CD4-positive, alpha-beta T cell (primary cell): ENCODE results near the gene CLRN1. TPM values are rescaled to one million over a fixed set of nuclear protein-coding genes. Genes with fewer than 3 reads are reported as not detected.

ENCODE experiments used
- ATAC-seq: fragments of 200-7000 bp; cut with Tn5 transposase; one replicate; pipeline ENCODE4 v1.10.0; 2022; ENCODE audit warnings: mild to moderate bottlenecking; ENCODE audit not compliant: poor library complexity
- CTCF ChIA-PET: fragments of 350-600 bp; sonication (Branson Sonifier 250); formaldehyde crosslinking; loops from one replicate; lab custom pipeline; 2021; ENCODE audit warnings: antibody characterized with exemption, inconsistent platforms; lab: Charles Lee
- POLR2A ChIA-PET: fragments of 350-600 bp; sonication (Branson Sonifier 250); formaldehyde crosslinking; loops from one replicate; lab custom pipeline; 2021; ENCODE audit warnings: antibody characterized with exemption, inconsistent platforms; lab: Charles Lee
- DNase-seq, 14 experiments: peaks; one replicate each; pipeline ENCODE4 v3.0.0-alpha.2; 2013 to 2020; ENCODE audit warnings: mixed read lengths in 2 of 14
- H3K27ac ChIP-seq, 2 donors: one replicate each; pipeline versions ENCODE4 v1.5.1 to v1.7.0; 2013; ENCODE audit warnings: low read length in 2 of 2, low read depth in 1 of 2, mild to moderate bottlenecking in 1 of 2
- H3K27me3 ChIP-seq, 2 experiments: 1 replicate in 1 of 2; 2 replicates in 1 of 2; pipeline versions ENCODE4 v1.6.1 to v1.7.0; 2013; ENCODE audit warnings: low read length in 2 of 2, control low read depth in 1 of 2, mild to moderate bottlenecking in 1 of 2, moderate library complexity in 1 of 2; ENCODE audit not compliant: insufficient read depth in 2 of 2, control insufficient read depth in 1 of 2
- H3K36me3 ChIP-seq: one replicate; pipeline ENCODE4 v1.6.1; 2013; ENCODE audit warnings: low read length, control low read depth; ENCODE audit not compliant: insufficient read depth
- H3K4me1 ChIP-seq: one replicate; pipeline ENCODE4 v1.6.1; 2013; ENCODE audit warnings: low read length, control low read depth; ENCODE audit not compliant: insufficient read depth
- H3K4me3 ChIP-seq: one replicate; pipeline ENCODE4 v1.5.1; 2013; ENCODE audit warnings: mild to moderate bottlenecking, low read length, moderate library complexity
- H3K9me3 ChIP-seq, 2 experiments: 1 replicate in 1 of 2; 2 replicates in 1 of 2; pipeline versions ENCODE4 v1.6.1 to v1.7.0; 2013; ENCODE audit warnings: low read length in 2 of 2, mild to moderate bottlenecking in 2 of 2, control low read depth in 1 of 2, moderate library complexity in 1 of 2; ENCODE audit not compliant: control insufficient read depth in 1 of 2, insufficient read depth in 1 of 2
- H3K27ac Mint-ChIP-seq: one replicate; pipeline ENCODE4 v1.8.0; 2020; ENCODE audit warnings: mixed read lengths
- H3K27me3 Mint-ChIP-seq: one replicate; pipeline ENCODE4 v1.8.0; 2021; ENCODE audit warnings: mixed read lengths
- H3K36me3 Mint-ChIP-seq: one replicate; pipeline ENCODE4 v1.8.0; 2021; ENCODE audit warnings: low read depth, mixed read lengths
- H3K4me1 Mint-ChIP-seq: one replicate; pipeline ENCODE4 v1.8.0; 2021; ENCODE audit warnings: low read depth, mixed read lengths
- H3K4me3 Mint-ChIP-seq: one replicate; pipeline ENCODE4 v1.8.0; 2020; ENCODE audit warnings: mild to moderate bottlenecking, mixed read lengths
- H3K9me3 Mint-ChIP-seq: one replicate; pipeline ENCODE4 v1.8.0; 2020; ENCODE audit warnings: mixed read lengths
- CTCF ChIP-seq: fragments of 200-600 bp; IDR thresholded peaks from one replicate; pipeline ENCODE4 v1.8.0; 2022; ENCODE audit warnings: antibody characterized with exemption, mild to moderate bottlenecking
- intact Hi-C, 2 experiments: fragments of 100-400 bp; cut with DNase I in 1 of 2; cut with micrococcal nuclease in 1 of 2; formaldehyde crosslinking; loops; one replicate each; pipeline versions ENCODE4 v1.15.1 to v1.9.0; 2023 to 2025; cut with DNase I, micrococcal nuclease
- total RNA-seq, 174 experiments: library from RNA in 2 of 174; stranded (reverse) in 2 of 174; gene quantifications; one replicate each; pipeline ENCODE4 v1.2.3 and lab custom pipeline; 2021 to 2026

Gene CLRN1
- total RNA-seq, 2 experiments from 2014 or later: not detected

GRCh38 chr3:150922611-150923010 is 49.9 kb downstream of the CLRN1 start:
- Histone ChIP-seq H3K4me3 (no peak overlapping the region), H3K27me3 (peaks cover 4 to 11% of the 10 kb centered on the region in 2 experiments), H3K27ac (no peak overlapping the region), H3K9me3 (no peaks in the 10 kb centered on the region), H3K4me1 (peaks cover 8% of the 10 kb centered on the region), H3K36me3 (no peaks in the 10 kb centered on the region)
- Mint-ChIP-seq H3K9me3 (no peaks in the 10 kb centered on the region), H3K36me3 (no peaks in the 10 kb centered on the region), H3K27ac (no peak overlapping the region), H3K4me1 (peaks cover 8% of the 10 kb centered on the region), H3K27me3 (peaks cover 19% of the 10 kb centered on the region), H3K4me3 (no peak overlapping the region)
- DNase-seq: no peak
- intact Hi-C loops: loop anchor here in 1 of 2 experiments (10.0 kb wide), 1 partner anchor 362 kb away; no protein-coding TSS in a partner anchor
- no peak for ATAC-seq
- no peak for TF ChIP-seq CTCF
- CTCF ChIA-PET: no interaction called here
- POLR2A ChIA-PET: no interaction called here

GRCh38 chr3:150921209-150921608 is 51.3 kb downstream of the CLRN1 start:
- no peak for DNase-seq
- ChIA-PET CTCF (no interaction called here), POLR2A (no interaction called here)
- intact Hi-C loops: loop anchor here in 1 of 2 experiments (10.0 kb wide), 1 partner anchor 364 kb away; no protein-coding TSS in a partner anchor
- Histone ChIP-seq H3K4me3 (no peak overlapping the region), H3K27ac (no peak overlapping the region), H3K27me3 (peaks cover 4 to 11% of the 10 kb centered on the region in 2 experiments), H3K36me3 (no peaks in the 10 kb centered on the region), H3K9me3 (no peaks in the 10 kb centered on the region), H3K4me1 (peaks cover 8% of the 10 kb centered on the region)
- Mint-ChIP-seq H3K27ac (no peak overlapping the region), H3K4me3 (no peak overlapping the region), H3K27me3 (peaks cover 19% of the 10 kb centered on the region), H3K4me1 (peaks cover 8% of the 10 kb centered on the region), H3K36me3 (no peaks in the 10 kb centered on the region), H3K9me3 (no peaks in the 10 kb centered on the region)
- ATAC-seq: no peak
- no peak for TF ChIP-seq CTCF

DNA sequence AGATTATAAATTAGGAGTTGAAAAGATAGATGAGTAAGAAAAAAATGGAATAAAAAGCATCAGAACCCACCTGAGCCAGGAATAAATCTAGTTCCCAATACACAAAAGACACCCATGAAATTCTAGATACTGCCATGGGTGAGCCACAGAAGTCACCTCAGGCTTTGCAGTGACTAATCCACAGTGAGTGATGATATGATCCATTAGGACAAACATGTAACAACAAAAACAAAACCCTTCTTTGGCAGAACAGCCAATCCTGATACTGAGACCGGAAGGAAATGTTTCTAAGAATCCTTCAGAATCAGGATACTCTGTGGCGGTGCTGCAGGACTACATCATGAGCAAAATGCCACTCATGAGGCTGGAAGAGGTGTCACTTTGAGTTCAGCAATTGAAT is 52.3 kb downstream of the CLRN1 start:
- Histone ChIP-seq H3K36me3 (no peaks in the 10 kb centered on the region), H3K4me1 (no peaks in the 10 kb centered on the region), H3K4me3 (no peak overlapping the region), H3K9me3 (no peaks in the 10 kb centered on the region), H3K27ac (no peak overlapping the region), H3K27me3 (peaks cover 4 to 6% of the 10 kb centered on the region in 2 experiments)
- no peak for TF ChIP-seq CTCF
- Mint-ChIP-seq H3K9me3 (no peaks in the 10 kb centered on the region), H3K36me3 (no peaks in the 10 kb centered on the region), H3K4me3 (no peak overlapping the region), H3K4me1 (no peaks in the 10 kb centered on the region), H3K27ac (no peak overlapping the region), H3K27me3 (peaks cover 12% of the 10 kb centered on the region)
- ATAC-seq (no peak), DNase-seq (no peak)
- CTCF ChIA-PET: no interaction called here
- intact Hi-C loops: loop anchor here in 1 of 2 experiments (10.0 kb wide), 1 partner anchor 365 kb away; no protein-coding TSS in a partner anchor
- POLR2A ChIA-PET: no interaction called here
